CD4-positive, alpha-beta T cell treated with Interleukin-12 subunit alpha and Interleukin-12 subunit beta, for 1 hour (primary cell): ENCODE results near the gene ADCK1.

Experiments
- DNase-seq: peaks from one replicate; pipeline ENCODE4 v3.0.0-alpha.2; 2020

ADCK1 gene

DNA sequence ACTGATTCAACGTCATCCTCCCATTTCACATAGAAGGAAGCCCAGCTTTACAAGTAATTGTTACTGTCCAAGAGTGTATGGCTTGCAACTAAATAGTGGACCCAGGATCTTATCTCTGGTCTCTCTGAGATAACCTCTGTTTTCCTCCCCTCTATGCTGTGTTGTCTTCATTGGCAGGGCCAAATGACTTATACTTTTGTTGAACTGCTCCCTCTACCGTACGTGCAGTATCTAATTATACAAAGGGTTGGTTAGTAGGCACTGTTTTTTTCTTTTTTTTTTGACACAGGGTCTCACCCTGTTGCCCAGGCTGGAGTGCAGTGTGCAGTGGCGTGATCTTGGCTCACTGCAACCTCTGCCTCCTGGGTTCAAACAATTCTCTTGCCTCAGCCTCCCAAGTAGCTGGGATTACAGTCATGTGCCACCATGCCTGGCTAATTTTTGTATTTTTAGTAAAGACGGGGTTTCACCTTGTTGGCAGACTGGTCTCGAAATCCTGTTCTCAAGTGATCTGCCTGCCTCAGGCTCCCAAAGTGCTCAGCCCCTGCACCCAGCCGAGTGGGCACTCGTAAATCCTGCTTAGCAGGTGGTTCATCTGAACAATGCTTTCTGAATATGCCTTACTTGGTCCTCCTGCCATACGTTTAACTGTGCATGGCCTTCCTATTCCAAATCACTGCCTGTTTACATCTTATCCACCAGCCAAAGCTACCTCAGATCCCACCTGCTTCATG, 162.1 kb downstream of the ADCK1 start:
- no peak for DNase-seq

DNA sequence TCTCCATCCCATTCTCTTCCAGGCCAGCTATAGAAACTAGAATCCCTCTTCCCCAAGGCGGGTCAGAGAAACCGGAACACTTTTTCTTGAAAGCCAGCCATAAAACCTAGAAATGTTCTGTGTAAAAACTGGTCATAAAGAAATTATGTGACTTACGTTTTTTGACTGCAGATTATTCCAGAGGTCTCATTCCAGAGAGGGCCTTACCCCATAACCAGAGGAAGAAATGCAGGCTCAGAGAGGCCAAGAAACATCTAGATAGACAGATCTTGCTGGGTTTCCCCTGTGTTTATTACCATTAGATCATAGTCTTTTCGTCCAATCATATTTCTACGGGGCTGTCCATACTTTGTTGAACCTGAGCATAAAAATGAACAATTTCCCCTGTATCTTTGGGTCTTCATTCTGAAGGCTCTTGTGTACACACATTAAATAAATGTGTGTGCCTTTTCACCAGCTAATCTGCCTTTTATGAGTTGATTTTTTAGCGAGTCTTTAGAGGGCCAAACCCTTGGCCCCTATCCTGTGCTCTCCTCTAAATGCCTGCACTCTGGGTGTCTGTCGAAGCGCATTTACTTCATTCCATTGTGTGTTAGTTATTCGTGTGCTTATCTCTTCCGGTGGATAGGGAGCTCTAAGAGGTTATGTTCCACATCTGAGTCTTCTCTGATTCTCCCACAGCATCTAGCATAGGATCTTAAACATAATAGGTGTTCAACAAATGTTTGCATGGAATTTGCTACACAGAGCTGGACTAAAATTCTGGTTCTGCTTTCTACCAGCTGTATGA, 163.0 kb downstream of the ADCK1 start:
- no peak for DNase-seq

DNA sequence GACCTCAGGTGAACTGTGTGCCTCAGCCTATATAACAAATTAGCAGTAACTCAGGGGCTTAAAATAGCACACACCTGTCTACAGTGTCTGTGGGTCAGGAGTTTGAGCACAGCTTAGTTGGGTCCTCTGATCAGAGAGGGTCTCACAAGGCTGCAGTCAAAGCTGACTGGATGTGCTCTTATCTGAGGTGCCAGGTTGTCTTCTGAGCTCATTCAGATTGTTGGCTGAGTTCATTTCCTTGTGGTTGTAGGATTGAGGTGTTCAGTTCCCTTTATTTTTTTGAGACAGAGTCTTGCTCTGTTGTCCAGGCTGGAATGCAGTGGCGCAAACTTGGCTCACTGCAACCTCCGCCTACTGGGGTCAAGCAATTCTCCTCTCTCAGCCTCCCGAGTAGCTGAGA, 164.7 kb downstream of the ADCK1 start:
- no peak for DNase-seq

DNA sequence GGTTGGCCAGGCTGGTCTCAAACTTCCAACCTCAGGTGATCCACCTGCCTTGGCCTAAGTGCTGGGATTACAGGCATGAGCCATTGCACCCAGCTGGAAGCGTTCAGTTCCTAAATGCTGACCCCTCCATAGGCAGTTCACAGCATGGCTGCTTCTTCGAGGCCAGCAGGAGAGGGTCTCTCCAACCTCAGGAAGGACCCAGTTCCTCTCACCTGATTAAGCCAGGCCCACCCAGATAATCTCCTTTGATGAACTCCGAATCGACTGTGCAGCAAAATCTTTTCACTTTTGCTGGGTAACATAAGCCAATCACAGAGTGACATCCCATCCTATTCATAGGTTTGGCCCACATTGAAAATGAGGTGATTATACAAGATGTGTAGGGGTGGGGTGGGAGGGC, 165.1 kb downstream of the ADCK1 start:
- DNase-seq, result no peak

DNA sequence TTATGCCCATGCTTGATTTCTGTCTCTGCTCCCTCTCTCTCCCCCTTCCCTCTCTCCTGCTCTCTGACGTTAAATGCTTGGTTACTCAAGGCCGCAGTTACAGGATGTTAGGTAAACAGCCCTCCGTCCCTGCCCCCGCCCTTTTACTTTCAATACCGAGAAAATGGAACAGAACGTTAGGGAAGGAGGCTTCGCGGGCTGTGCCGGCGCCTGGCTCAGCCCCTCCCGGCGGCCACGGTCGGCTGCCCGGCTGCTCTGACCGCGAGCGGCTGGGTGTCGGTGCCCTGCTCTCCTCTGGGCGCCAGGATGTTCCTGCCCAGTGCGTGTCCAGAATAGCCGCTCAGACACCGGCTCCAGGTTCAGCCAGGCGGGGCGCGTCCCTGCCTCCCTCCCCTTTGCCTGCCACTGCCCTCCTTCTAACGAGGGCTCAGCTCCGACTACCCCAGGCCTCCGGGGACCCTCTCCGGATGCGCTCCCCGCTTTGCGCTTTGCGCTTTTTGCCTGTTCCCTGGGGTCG, 166.1 kb downstream of the ADCK1 start:
- no peak for DNase-seq

DNA sequence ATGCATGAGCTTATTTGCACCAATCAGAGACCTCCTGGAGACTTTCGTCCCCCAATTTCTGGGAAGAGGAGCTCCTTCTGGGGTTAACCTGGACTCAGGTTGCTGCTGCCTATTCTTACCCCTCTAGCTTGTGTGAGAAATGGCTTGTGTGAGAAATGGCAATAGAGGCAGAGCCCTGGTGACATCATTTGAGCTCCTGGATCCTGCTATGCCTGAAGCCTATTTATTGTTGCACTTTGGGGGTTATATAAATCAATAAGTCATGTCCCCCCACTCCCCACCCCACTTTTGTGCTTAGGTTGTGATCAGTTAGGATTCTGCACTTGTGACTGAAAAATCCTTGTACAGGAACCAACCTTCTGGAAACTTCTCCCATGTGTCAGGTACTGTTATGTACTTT, 167.2 kb downstream of the ADCK1 start:
- DNase-seq, result no peak

DNA sequence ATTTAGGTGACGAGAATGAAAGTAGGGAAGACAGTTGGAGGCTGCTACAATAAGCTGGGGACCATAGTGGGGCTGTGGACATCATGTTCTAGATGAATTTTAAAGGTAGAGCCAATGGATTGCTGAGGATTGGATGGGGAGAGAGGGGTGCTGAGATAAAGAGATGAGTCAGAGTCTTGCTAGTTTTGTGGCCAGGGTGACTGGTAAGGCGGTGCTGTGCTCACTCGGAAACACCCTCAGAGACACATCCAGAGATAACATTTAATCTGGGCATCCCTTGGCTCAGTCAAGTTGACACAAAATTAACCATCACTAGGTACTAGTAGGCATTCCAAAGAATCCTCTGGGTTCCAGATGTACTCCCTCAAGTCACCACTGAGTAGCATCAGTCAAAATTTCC, 170.7 kb downstream of the ADCK1 start:
- no peak for DNase-seq

DNA sequence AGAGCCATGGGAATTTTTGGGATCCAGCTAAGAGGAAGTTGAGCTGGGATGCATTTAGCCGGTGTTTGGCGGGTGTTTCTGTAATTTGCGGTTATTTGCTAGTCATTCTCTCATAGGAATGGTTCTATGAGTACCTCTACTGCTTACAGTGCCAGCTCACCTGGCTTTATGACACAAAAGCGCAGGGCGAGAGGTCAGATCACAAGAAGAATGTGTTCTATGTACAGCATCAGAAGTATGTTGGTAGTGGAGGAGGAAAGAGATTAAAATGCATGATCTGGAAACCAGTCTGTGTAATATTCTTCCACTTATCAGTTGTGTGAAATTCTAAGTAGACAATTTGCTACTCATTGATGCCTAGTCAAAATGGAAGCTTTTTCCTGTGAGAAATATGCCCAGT, 173.3 kb downstream of the ADCK1 start:
- no peak for DNase-seq

DNA sequence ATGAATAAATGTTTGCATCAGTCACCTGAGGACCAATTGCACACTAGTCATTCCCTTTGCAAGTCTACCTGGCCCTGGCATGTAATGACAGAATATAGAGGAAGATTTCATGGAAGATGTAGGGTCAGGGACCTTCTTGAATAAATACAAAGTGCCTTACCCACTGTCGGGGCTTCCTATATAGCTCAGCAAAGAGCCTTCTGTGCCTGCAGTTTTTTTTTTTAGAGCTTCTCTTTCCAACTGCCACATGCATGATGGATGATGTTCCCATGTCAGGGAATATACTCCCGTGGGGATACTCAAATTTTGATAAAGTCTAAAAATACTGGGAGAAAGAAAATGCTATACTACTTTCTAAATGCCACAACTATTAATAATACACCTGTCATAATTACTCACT, 176.7 kb downstream of the ADCK1 start:
- no peak for DNase-seq

DNA sequence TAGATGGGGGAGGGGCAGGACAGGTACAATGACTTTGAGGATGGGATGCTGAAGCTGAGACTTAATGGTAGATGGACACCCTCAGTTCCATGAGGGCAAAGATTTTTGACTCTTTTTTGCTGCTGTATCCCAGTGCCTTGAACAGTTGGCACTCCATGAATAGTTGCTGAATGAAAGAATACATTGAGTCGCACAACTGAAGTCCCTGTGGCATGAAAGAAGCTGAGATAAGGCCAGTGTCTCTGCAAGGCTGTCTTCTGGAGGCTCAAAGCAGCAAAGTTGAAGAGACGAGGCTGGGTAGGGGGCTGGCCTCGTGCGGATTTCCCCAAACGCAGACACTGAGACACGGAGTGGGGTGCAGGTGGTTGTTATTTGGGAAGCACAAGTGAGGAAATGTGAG, 179.3 kb downstream of the ADCK1 start:
- no peak for DNase-seq

DNA sequence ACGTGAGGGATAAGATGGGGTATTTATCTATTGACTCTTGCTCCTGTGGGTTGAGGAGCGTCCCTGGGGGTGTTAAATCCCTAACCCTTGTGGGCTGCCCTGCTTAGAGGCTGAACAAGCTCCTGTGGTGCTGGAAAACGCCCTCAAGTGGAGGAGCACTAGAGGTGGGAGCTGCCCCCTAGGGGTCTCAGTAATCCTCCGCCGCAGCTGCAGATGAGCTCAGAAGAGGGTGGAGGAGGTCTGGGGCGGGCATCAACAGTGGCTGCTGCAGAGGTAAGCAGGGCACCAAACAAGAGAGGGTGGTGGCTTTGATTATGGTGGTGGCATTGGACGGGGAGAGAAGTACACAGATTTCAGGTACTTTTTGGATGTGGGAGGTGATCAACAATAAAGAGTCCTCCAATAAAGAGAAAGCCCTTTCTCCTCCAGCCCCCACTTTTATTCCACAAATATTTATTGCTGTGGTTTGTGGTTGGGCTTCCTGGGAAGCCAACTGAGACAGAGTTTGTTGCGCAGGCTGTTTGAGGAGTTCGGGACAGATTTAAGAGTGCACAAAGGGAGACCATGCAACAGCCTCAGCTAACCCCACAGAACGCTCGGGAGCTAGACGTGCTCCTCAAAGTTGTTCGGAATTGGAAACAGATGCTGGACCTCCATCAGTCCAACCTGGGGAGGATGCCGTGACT, 179.9 kb downstream of the ADCK1 start:
- no peak for DNase-seq

DNA sequence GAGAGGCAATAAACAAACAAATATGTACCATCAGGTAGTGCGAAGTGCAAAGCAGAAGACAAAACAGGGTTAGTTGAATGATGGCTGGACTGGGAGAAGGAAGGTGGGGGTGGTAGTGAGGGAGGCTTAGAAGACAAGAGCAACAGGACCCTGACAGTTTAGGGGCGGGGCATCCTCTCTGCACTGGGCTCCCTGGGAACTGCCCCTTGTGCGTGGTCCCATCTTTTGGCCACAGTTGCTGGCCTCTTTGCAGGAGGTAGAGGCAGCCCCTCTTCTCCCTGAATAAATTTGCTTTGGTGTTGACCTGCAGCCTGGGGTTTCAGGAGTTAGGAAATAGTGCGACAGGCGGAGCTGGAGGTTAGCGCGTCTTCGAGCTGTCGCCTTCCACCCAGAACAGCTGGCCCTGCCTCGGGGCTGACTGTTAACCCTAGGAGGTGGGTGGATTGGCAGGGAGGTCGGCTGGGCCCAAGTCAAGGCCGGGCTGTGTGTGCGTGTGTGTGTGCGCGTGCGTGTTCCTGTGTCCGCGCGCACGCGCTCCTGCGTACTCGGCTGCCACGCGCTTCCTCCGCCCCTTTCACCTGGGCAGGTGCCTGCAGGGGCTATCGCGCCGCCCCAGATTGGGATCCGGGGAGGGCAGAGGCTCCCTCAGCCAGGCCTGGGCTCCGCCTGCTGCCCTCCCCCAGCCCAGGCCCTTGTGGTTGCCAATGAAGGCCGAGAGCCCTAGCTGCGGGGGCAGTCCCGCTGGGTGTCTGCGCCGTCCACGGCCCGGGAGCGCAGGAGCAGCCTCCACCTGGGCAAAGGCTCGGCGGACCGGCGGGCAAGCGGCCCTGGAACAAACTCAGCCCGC, 180.8 kb downstream of the ADCK1 start:
- DNase-seq, result no peak
